Stimulated activated naive CD4-positive, alpha-beta T cell (primary cell): ENCODE data around the gene RSPRY1.
A peak's percentile ranks its signal among the peaks of the same experiment; 100 is the strongest.

ENCODE experiments used
- DNase-seq, 6 experiments: peaks; one replicate each; lab custom pipeline; 2025; lab: John Stamatoyannopoulos, UW

The RSPRY1 gene

GRCh38 chr16:57185945-57186871 lies at the start of gene RSPRY1, which contains the start of gene PSME3IP1:
TSS of gene RSPRY1 (plus strand) at chr16:57186329. CDS start at chr16:57204659, 18,330 bp downstream.
TSS of gene PSME3IP1 (minus strand) at chr16:57186039. CDS start at chr16:57173854, 12,185 bp downstream.
- peak; percentile 93 to 99 (median 98) for DNase-seq

GRCh38 chr16:57137043-57137442 lies 49.1 kb upstream of the RSPRY1 start:
- no peak for DNase-seq

- no peak for DNase-seq
Observed at GRCh38 chr16:57137566-57138273, 48.4 kb upstream of the RSPRY1 start.

GRCh38 chr16:57138281-57138935 lies 47.7 kb upstream of the RSPRY1 start:
- no peak for DNase-seq

- no peak for DNase-seq
Observed at GRCh38 chr16:57140931-57141668, 45.0 kb upstream of the RSPRY1 start.

- DNase-seq: peak in 4 of 6 experiments; percentile 16 to 54 (median 37)
Observed at GRCh38 chr16:57141822-57142631, 44.1 kb upstream of the RSPRY1 start.

- no peak for DNase-seq
Observed at GRCh38 chr16:57143149-57143921, 42.8 kb upstream of the RSPRY1 start.

GRCh38 chr16:57144027-57144426 lies 42.1 kb upstream of the RSPRY1 start:
- DNase-seq: no peak

GRCh38 chr16:57145046-57146021 lies 40.8 kb upstream of the RSPRY1 start:
- DNase-seq: no peak

- DNase-seq: no peak
Observed at GRCh38 chr16:57146040-57146647, 40.0 kb upstream of the RSPRY1 start.

GRCh38 chr16:57146735-57147134 lies 39.4 kb upstream of the RSPRY1 start:
- DNase-seq: no peak

- no peak for DNase-seq
Observed at GRCh38 chr16:57147381-57148221, 38.5 kb upstream of the RSPRY1 start.

- no peak for DNase-seq
Observed at GRCh38 chr16:57148481-57148880, 37.6 kb upstream of the RSPRY1 start.

- DNase-seq: no peak
Observed at GRCh38 chr16:57149391-57149790, 36.7 kb upstream of the RSPRY1 start.

GRCh38 chr16:57150682-57151330 lies 35.3 kb upstream of the RSPRY1 start:
- DNase-seq: no peak

- DNase-seq: no peak
Observed at GRCh38 chr16:57151369-57151768, 34.8 kb upstream of the RSPRY1 start.
